ENCODE results near the gene EXOSC10. TPM values are rescaled to one million over a fixed set of nuclear protein-coding genes. Genes with fewer than 3 reads are reported as not detected.

Gene EXOSC10
- total RNA-seq, 2 experiments from 2014 or later, result 57.9 to 59.3 TPM

Other genes with a start within 250 kb of the EXOSC10 start
- 100 to 1,000 TPM; 158 to 159 TPM for gene TARDBP, start 87.2 kb downstream of the EXOSC10 start, total RNA-seq
- gene MASP2, start 52.6 kb downstream of the EXOSC10 start, total RNA-seq, result under 1 TPM; 0.17 to 0.31 TPM
- gene SRM, start 39.9 kb downstream of the EXOSC10 start, total RNA-seq, result 100 to 1,000 TPM; 207 to 222 TPM
- gene ANGPTL7, start 89.5 kb upstream of the EXOSC10 start, total RNA-seq, result not detected
- gene MTOR, start 162.7 kb upstream of the EXOSC10 start, total RNA-seq, result 10 to 100 TPM; 38.5 to 39.0 TPM
- gene UBIAD1, start 173.3 kb upstream of the EXOSC10 start, total RNA-seq, result 10 to 100 TPM; 19.9 to 20.2 TPM